Esophagus (tissue), 2 donors: Measurements from ENCODE around the gene ZNF678. TPM values are rescaled to one million over a fixed set of nuclear protein-coding genes. Genes with fewer than 3 reads are reported as not detected.
A peak's percentile ranks its signal among the peaks of the same experiment; 100 is the strongest.

Experiments used
- H3K27ac ChIP-seq, 2 donors: one replicate each; pipeline ENCODE4 v1.5.1; 2013; ENCODE audit warnings: low read depth in 2 of 2, mild to moderate bottlenecking in 2 of 2, inconsistent platforms in 1 of 2, low read length in 1 of 2, moderate library complexity in 1 of 2
- H3K27me3 ChIP-seq, 2 donors: one replicate each; pipeline ENCODE4 v1.6.1; 2013; ENCODE audit warnings: low read length in 2 of 2, control low read depth in 1 of 2, mild to moderate bottlenecking in 1 of 2; ENCODE audit not compliant: insufficient read depth in 2 of 2, control insufficient read depth in 1 of 2
- H3K36me3 ChIP-seq, 2 donors: one replicate each; pipeline ENCODE4 v1.6.1; 2013; ENCODE audit warnings: low read length in 1 of 2; ENCODE audit not compliant: control insufficient read depth in 2 of 2, insufficient read depth in 2 of 2
- H3K4me1 ChIP-seq, 2 donors: one replicate each; pipeline ENCODE4 v1.6.1; 2013; ENCODE audit warnings: low read length in 1 of 2; ENCODE audit not compliant: control insufficient read depth in 2 of 2, insufficient read depth in 2 of 2
- H3K4me3 ChIP-seq, 2 donors: one replicate each; pipeline ENCODE4 v1.5.1; 2013; ENCODE audit warnings: low read length in 2 of 2, mild to moderate bottlenecking in 2 of 2, low read depth in 1 of 2, moderate library complexity in 1 of 2
- H3K9me3 ChIP-seq, 2 donors: one replicate each; pipeline ENCODE4 v1.6.1; 2013; ENCODE audit warnings: mild to moderate bottlenecking in 2 of 2, low read depth in 1 of 2, low read length in 1 of 2, moderate library complexity in 1 of 2; ENCODE audit not compliant: control insufficient read depth in 2 of 2, insufficient read depth in 1 of 2
- WGBS, 2 donors: extraction: QIAGEN DNeasy Blood & Tissue Kit; methylation state at CpG; one replicate each; pipeline ENCODE4 v1.1.7; 2013; 5-methylcytosine and 5-hydroxymethylcytosine counted together
- polyA plus RNA-seq, 2 donors: library from polyadenylated mRNA; stranded (reverse); fragments of 200-250 nt; gene quantifications; one replicate each; pipeline ENCODE4 v1.2.3, GENCODE V29; 2013
- donor health status: healthy with polysubstance abuse.
- donor health status: Bipolar disorder and iron deficiency.

Gene ZNF678
- polyA plus RNA-seq = under 1 TPM; 0.77 to 0.79 TPM

GRCh38 chr1:227563324-227564201 lies at the start of gene ZNF678:
Gene ZNF678 (plus strand): TSS chr1:227563556. CDS start chr1:227650992, 87,436 bp downstream.
- 1% methylated on average over 39 of the region's 39 CpGs for WGBS, 2 donors
- Histone ChIP-seq H3K27me3 (no peaks in the 10 kb centered on the region), H3K36me3 (no peaks in the 10 kb centered on the region), H3K9me3 (peaks cover under 1 to 7% of the 10 kb centered on the region in 2 donors), H3K4me3 (peak within 1 kb of the TSS; percentile 65 to 70), H3K4me1 (peaks cover 0 to 1% of the 10 kb centered on the region in 2 donors), H3K27ac (peak within 1 kb of the TSS; percentile 91 to 96)

DNA sequence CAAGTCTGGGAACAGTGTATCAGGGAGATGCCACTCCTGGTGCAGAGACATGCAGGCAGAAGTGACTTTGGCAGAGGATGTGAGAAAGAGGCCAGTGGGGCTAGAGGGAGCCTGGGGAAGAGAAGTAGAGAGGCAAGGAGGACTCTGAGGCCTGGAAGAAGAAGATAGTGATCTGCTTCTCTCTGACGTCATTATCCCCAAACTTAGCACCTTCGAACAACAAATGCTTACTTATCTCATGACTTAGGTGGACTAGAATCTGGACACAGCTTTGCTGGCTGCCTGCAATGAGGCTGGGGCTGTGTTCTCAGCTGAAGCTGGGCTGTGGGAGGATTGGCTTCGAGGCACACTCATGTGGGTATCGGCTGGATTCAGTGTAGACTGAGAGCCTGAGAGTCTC lies 44.5 kb upstream of the ZNF678 start:
- no peaks in the 10 kb centered on the region for H3K4me1 ChIP-seq
- no peaks in the 10 kb centered on the region for H3K36me3 ChIP-seq
- no peaks in the 10 kb centered on the region for H3K27me3 ChIP-seq
- peaks cover 0 to 6% of the 10 kb centered on the region in 2 donors for H3K9me3 ChIP-seq
- WGBS, 2 donors = 78 to 81% methylated on average over 4 of the region's 4 CpGs
- H3K27ac ChIP-seq = no peak overlapping the region
- H3K4me3 ChIP-seq = no peak overlapping the region

GRCh38 chr1:227521782-227522181 lies 41.6 kb upstream of the ZNF678 start:
- WGBS, 2 donors = 79% methylated on average over 11 of the region's 11 CpGs
- Histone ChIP-seq H3K9me3 (peaks cover 0 to 6% of the 10 kb centered on the region in 2 donors), H3K27me3 (no peaks in the 10 kb centered on the region), H3K4me3 (no peak overlapping the region), H3K27ac (no peak overlapping the region), H3K4me1 (no peaks in the 10 kb centered on the region), H3K36me3 (no peaks in the 10 kb centered on the region)

DNA sequence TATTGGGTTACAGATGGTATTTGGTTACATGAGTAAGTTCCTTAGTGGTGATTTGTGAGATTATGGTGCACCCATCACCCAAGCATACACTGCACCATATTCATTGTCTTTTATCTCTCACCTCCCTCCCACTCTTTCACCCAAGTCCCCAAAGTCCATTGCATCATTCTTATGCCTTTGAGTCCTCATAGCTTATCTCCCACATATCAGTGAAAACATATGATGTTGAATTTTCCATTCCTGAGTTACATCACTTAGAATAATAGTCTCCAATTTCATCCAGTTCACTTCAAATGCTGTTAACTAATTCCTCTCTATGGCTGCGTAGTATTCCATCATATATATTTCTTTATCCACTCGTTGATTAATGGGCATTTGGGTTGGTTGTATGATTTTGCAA lies 36.8 kb upstream of the ZNF678 start:
- Histone ChIP-seq H3K27ac (no peak overlapping the region), H3K27me3 (no peaks in the 10 kb centered on the region), H3K36me3 (no peaks in the 10 kb centered on the region), H3K9me3 (peaks cover 0 to 6% of the 10 kb centered on the region in 2 donors), H3K4me1 (no peaks in the 10 kb centered on the region), H3K4me3 (no peak overlapping the region)
- WGBS, 2 donors = 89 to 95% methylated on average over 2 of the region's 2 CpGs

GRCh38 chr1:227532019-227532619 lies 31.2 kb upstream of the ZNF678 start:
- peaks cover 0 to 7% of the 10 kb centered on the region in 2 donors for H3K9me3 ChIP-seq
- H3K27ac ChIP-seq = peak overlapping the region in 1 of 2 donors; percentile 78
- H3K4me1 ChIP-seq = no peaks in the 10 kb centered on the region
- H3K4me3 ChIP-seq = no peak overlapping the region
- H3K36me3 ChIP-seq = no peaks in the 10 kb centered on the region
- 72 to 74% methylated on average over 3 of the region's 3 CpGs for WGBS, 2 donors
- no peaks in the 10 kb centered on the region for H3K27me3 ChIP-seq

DNA sequence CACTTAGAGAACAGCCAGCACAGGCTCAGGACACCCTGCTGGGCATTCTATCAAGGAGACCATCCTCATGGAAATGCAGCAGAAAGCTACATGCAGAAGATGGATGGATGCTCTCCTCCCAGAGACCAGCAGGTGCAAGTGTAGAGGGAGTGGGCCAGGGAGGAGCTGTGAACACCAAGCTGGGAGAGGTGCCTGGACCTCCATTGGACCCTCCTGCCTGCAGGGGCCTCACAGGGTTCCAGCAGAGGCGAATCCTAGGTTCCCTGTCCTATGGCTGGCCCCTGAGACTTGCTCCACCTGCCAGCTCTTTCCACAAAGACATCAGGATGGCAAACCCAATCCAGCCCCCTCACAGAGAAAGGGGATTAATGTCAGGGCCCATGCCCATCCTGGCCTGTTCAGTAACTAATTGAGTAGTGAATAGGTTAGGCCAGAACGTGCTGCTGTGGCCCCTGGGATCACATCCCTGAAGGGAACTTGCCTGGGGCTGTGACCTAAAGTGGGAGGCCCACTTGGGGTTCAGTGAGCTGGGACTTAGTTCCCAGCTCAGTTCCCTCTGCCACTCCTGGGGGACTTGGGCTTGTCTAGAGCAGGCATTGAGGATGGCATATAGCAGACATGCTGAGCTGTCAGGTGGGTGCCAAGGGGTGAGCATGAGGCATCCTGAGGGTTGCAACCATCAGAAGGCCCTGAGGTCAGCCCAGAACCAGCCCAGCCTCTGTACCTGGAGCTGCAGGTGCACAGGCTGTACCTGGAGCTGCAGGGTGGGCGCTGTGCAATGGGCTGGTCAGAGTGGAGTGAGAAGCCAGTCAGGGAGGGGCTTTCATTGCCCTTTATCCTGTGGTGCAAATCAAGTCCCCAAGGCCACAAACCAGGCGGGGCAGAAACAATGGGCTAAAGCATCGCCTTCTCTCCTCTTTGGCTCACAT lies 22.9 kb upstream of the ZNF678 start:
- no peaks in the 10 kb centered on the region for H3K27me3 ChIP-seq
- no peaks in the 10 kb centered on the region for H3K4me1 ChIP-seq
- WGBS, 2 donors = 84 to 89% methylated on average over 5 of the region's 5 CpGs
- H3K36me3 ChIP-seq = no peaks in the 10 kb centered on the region
- H3K27ac ChIP-seq = no peak overlapping the region
- no peak overlapping the region for H3K4me3 ChIP-seq
- no peaks in the 10 kb centered on the region for H3K9me3 ChIP-seq

- no peaks in the 10 kb centered on the region for H3K4me1 ChIP-seq
- H3K9me3 ChIP-seq = no peaks in the 10 kb centered on the region
- no peak overlapping the region for H3K27ac ChIP-seq
- 93 to 94% methylated on average over 5 of the region's 5 CpGs for WGBS, 2 donors
- no peaks in the 10 kb centered on the region for H3K27me3 ChIP-seq
- no peak overlapping the region for H3K4me3 ChIP-seq
- H3K36me3 ChIP-seq = no peaks in the 10 kb centered on the region
Measured at GRCh38 chr1:227541129-227541528, 22.2 kb upstream of the ZNF678 start.

GRCh38 chr1:227541796-227542152 lies 21.6 kb upstream of the ZNF678 start:
- no peaks in the 10 kb centered on the region for H3K36me3 ChIP-seq
- no peaks in the 10 kb centered on the region for H3K27me3 ChIP-seq
- peak overlapping the region; percentile 68 to 81 for H3K4me3 ChIP-seq
- no peaks in the 10 kb centered on the region for H3K9me3 ChIP-seq
- H3K4me1 ChIP-seq = no peaks in the 10 kb centered on the region
- H3K27ac ChIP-seq = no peak overlapping the region
- 27 to 37% methylated on average over 24 to 32 of the region's 32 CpGs for whole genome bisulfite sequencing, 2 donors
